GM21528 (cell line): Measurements from ENCODE around the gene AARS1.
"Not testable (repeated sequence)": the region's sequence is repeated elsewhere in the genome, so short reads cannot be mapped to it uniquely, and the experiment has no call there.

Source experiments
- ATAC-seq: cut with Tn5 transposase; IDR thresholded peaks from one replicate; pipeline ENCODE4 v1.9.1; 2021; ENCODE audit warnings: mild to moderate bottlenecking, moderate library complexity; ENCODE audit not compliant: unreplicated experiment, low FRiP score

The AARS1 gene

GRCh38 chr16:70226024-70226423, 63.3 kb downstream of the AARS1 start:
- ATAC-seq: not testable (repeated sequence)

- ATAC-seq: not testable (repeated sequence)
Observed at GRCh38 chr16:70225430-70225829, 63.9 kb downstream of the AARS1 start.

DNA sequence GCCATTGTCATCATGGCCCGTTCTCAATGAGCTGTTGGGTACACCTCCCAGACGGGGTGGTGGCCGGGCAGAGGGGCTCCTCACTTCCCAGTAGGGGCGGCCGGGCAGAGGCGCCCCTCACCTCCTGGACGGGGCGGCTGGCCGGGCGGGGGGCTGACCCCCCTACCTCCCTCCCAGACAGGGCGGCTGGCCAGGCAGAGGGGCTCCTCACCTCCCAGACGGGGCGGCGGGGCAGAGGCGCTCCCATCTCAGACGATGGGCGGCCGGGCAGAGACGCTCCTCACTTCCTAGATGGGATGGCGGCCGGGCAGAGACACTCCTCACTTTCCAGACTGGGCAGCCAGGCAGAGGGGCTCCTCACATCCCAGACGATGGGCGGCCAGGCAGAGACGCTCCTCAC, 64.7 kb downstream of the AARS1 start:
- not testable (repeated sequence) for ATAC-seq

GRCh38 chr16:70223971-70224513, 65.3 kb downstream of the AARS1 start:
- not testable (repeated sequence) for ATAC-seq

DNA sequence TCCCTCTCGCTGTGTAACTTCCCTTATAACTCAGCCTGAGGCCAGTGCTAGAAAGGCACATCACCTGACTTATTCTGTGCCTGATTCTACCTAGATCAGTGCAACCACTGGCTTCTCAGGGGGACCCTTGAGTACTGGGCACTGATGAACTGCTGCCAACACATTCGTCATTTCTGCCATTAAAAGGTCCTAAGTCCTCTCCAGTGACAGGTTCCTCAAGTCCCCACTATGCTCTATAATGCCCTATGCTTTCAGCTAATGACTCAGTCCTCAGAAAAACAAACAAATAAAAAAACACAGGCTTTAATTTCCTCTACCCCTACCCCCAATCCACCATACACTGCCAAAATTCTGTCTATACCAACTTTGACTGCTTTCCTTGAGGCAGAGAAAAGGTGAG, 66.1 kb downstream of the AARS1 start:
- ATAC-seq: not testable (repeated sequence)

DNA sequence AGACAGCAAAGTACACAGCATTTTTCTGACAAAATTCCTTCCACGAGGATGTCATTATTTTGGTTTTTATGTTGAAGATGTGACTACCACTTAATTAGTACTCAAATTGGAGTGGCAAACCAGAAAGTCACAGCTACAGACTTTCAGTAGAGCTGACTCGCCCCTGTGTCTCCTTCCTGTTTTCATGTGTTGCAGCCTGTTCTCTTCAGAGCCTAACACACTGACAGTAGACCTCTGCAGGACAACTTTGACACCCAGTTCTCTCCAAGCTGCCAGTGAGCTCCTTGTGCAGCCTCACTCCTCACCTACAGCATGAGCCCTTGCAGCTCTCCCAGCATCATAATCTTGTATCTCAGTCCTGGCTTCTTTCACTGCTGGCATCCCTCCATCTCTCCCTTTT, 66.7 kb downstream of the AARS1 start:
- ATAC-seq: not testable (repeated sequence)

DNA sequence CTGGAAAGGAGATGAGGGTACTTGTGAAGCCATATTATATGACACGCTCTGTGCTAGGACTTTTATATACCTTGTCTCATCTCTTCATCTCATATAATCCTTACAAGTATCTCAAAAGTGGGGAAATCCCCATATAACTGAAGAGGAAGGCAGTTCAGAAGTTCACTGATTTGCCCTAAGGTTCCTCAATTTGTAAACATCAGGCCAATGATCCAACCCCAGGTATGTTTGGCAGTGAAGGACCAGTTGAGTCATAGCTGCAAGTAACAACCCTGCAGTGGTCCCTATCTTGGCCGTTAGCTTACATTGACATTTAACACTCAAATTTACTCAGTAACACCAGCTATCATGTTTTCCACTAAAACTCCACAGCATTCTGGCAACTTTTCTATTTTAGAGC, 70.7 kb downstream of the AARS1 start:
- not testable (repeated sequence) for ATAC-seq

GRCh38 chr16:70206382-70206781, 82.9 kb downstream of the AARS1 start:
- ATAC-seq: not testable (repeated sequence)

- not testable (repeated sequence) for ATAC-seq
Observed at GRCh38 chr16:70204668-70205405, 84.5 kb downstream of the AARS1 start.

- not testable (repeated sequence) for ATAC-seq
Observed at GRCh38 chr16:70204010-70204409, 85.3 kb downstream of the AARS1 start.

GRCh38 chr16:70203508-70203907, 85.8 kb downstream of the AARS1 start:
- ATAC-seq: not testable (repeated sequence)
